PFSK-1 (cell line): ENCODE data around the gene FECH.

Source experiments
- POLR2AphosphoS5 ChIP-seq: IDR thresholded peaks from 2 replicates; pipeline ENCODE4 v1.6.1; 2012; ENCODE audit warnings: low read depth, mild to moderate bottlenecking, control low read depth, low read length, moderate library complexity
- SIN3A ChIP-seq: IDR thresholded peaks from 2 replicates; pipeline ENCODE4 v1.6.1; 2012; ENCODE audit warnings: mild to moderate bottlenecking, low read length, moderate library complexity, borderline replicate concordance; ENCODE audit not compliant: insufficient read depth
- TAF1 ChIP-seq: IDR thresholded peaks from 2 replicates; pipeline ENCODE4 v1.6.1; 2012; ENCODE audit warnings: low read length, control low read depth, borderline replicate concordance; ENCODE audit not compliant: insufficient read depth
- TF ChIP-seq, protein P1 (sequence below), 2 experiments: IDR thresholded peaks; 2 replicates each; pipeline versions ENCODE4 v1.6.1 to v1.8.0; 2011 to 2012; ENCODE audit warnings: low read depth in 2 of 2, low read length in 2 of 2, control low read depth in 1 of 2, inconsistent platforms in 1 of 2, mild to moderate bottlenecking in 1 of 2, moderate library complexity in 1 of 2; ENCODE audit not compliant: insufficient read depth in 1 of 2

DNA sequence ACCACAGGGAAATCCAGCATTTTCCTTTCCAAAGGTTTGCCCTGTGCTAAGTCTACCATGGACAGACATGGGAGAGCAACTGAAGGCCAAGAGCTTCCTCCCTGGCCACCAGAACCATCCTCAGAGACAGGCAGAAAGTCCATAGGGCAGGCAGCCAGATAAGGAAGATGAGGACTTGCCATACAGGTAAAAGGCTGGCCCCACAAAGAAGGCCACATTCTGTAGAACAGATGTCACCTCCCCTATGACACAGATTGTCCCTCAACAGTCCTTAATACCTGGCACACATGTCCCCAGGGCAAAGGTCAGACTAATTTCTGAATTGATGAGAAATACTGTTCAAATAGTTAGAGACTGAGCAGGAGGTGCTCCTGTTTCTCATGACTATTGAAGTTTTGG, 52.0 kb downstream of the FECH start:
- TF ChIP-seq SIN3A: no peak
- no peak for TF ChIP-seq POLR2AphosphoS5
- TF ChIP-seq, protein P1, sequence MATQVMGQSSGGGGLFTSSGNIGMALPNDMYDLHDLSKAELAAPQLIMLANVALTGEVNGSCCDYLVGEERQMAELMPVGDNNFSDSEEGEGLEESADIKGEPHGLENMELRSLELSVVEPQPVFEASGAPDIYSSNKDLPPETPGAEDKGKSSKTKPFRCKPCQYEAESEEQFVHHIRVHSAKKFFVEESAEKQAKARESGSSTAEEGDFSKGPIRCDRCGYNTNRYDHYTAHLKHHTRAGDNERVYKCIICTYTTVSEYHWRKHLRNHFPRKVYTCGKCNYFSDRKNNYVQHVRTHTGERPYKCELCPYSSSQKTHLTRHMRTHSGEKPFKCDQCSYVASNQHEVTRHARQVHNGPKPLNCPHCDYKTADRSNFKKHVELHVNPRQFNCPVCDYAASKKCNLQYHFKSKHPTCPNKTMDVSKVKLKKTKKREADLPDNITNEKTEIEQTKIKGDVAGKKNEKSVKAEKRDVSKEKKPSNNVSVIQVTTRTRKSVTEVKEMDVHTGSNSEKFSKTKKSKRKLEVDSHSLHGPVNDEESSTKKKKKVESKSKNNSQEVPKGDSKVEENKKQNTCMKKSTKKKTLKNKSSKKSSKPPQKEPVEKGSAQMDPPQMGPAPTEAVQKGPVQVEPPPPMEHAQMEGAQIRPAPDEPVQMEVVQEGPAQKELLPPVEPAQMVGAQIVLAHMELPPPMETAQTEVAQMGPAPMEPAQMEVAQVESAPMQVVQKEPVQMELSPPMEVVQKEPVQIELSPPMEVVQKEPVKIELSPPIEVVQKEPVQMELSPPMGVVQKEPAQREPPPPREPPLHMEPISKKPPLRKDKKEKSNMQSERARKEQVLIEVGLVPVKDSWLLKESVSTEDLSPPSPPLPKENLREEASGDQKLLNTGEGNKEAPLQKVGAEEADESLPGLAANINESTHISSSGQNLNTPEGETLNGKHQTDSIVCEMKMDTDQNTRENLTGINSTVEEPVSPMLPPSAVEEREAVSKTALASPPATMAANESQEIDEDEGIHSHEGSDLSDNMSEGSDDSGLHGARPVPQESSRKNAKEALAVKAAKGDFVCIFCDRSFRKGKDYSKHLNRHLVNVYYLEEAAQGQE (IDR thresholded peaks at IDR 0.05; ENCODE audit: insufficient read depth in 1 of 2, low read depth in 2 of 2, low read length in 2 of 2): no peak
- TF ChIP-seq TAF1: no peak
